Omental fat pad (tissue), 4 donors: ENCODE results near the gene C5orf58. TPM values are rescaled to one million over a fixed set of nuclear protein-coding genes. Genes with fewer than 3 reads are reported as not detected.

Source experiments
- ATAC-seq: fragments of 150-250 bp; one replicate; pipeline ENCODE4 v1.9.1; 2016; ENCODE audit warnings: mild to moderate bottlenecking, moderate library complexity; ENCODE audit not compliant: low FRiP score
- DNase-seq: peaks from one replicate; pipeline ENCODE4 v3.0.0-alpha.2; 2019; ENCODE audit warnings: low spot score
- CTCF ChIP-seq, 3 donors: fragments of 450-650 bp; IDR thresholded peaks; one replicate each; pipeline ENCODE4 v1.5.1; 2016 to 2017; ENCODE audit warnings: antibody characterized with exemption in 3 of 3, mild to moderate bottlenecking in 3 of 3, moderate library complexity in 2 of 3
- total RNA-seq, 4 donors: library from RNA; depleted of rRNA; stranded (reverse); fragments of >200 nt; gene quantifications; one replicate each; pipeline ENCODE4 v1.1.0, GENCODE V29; 2016

C5orf58 gene
- not detected for total RNA-seq

GRCh38 chr5:170232786-170233185 is at the start of gene C5orf58:
TSS of gene C5orf58 (plus strand) at chr5:170232985. CDS start at chr5:170234977, 1,992 bp downstream.
- TF ChIP-seq CTCF (IDR thresholded peaks at IDR 0.05), result no peak
- no peak for DNase-seq

GRCh38 chr5:170183816-170184687 is 48.7 kb upstream of the C5orf58 start:
- DNase-seq (peak; percentile 52), ATAC-seq (peak; percentile 64)
- peak in 2 of 3 donors; percentile 34 to 55 for TF ChIP-seq CTCF (IDR thresholded peaks at IDR 0.05)

More at GRCh38 chr5:170232786-170233185, at the start of gene C5orf58:
- no peak for ATAC-seq

- no peak for TF ChIP-seq CTCF (IDR thresholded peaks at IDR 0.05)
- no peak for DNase-seq
- ATAC-seq, result no peak
Observed at GRCh38 chr5:170184737-170185136, 48.0 kb upstream of the C5orf58 start.

- DNase-seq, result no peak
- no peak for ATAC-seq
- TF ChIP-seq CTCF (IDR thresholded peaks at IDR 0.05), result no peak
Observed at GRCh38 chr5:170186156-170186555, 46.6 kb upstream of the C5orf58 start.

- DNase-seq, result no peak
- no peak for TF ChIP-seq CTCF (IDR thresholded peaks at IDR 0.05)
- no peak for ATAC-seq
Observed at GRCh38 chr5:170186856-170187255, 45.9 kb upstream of the C5orf58 start.

GRCh38 chr5:170190436-170191134 is 42.2 kb upstream of the C5orf58 start:
- no peak for ATAC-seq

More at GRCh38 chr5:170190436-170191134, 42.2 kb upstream of the C5orf58 start:
- TF ChIP-seq CTCF (IDR thresholded peaks at IDR 0.05), result no peak
- DNase-seq, result no peak
